LNCaP clone FGC (cell line): ENCODE data around the gene SEC22C.

Experiments
- DNase-seq: peaks from one replicate; pipeline ENCODE4 v3.0.0-alpha.2; 2011; ENCODE audit warnings: low read depth
- H3K4me3 ChIP-seq: 2 replicates; pipeline ENCODE4 v1.5.1; 2011; ENCODE audit warnings: mild to moderate bottlenecking, low read depth, low read length, control low read depth
- CTCF ChIP-seq: IDR thresholded peaks from 2 replicates; pipeline ENCODE4 v1.5.1; 2012; ENCODE audit warnings: mild to moderate bottlenecking; ENCODE audit not compliant: control insufficient read depth, insufficient read depth; ENCODE audit errors: extremely low read depth

SEC22C gene

GRCh38 chr3:42498791-42499477, 82.8 kb downstream of the SEC22C start:
- no peak for DNase-seq
- no peak overlapping the region for H3K4me3 ChIP-seq
- TF ChIP-seq CTCF, result no peak

GRCh38 chr3:42498034-42498433, 83.7 kb downstream of the SEC22C start:
- no peak for TF ChIP-seq CTCF
- no peak overlapping the region for H3K4me3 ChIP-seq
- DNase-seq, result no peak
